NCI-H446 treated with DMSO at 0.1 percent for 48 hours (cell line): ENCODE data around the gene THBS4.

ENCODE experiments used
- DNase-seq: peaks from one replicate; lab custom pipeline; 2025; lab: John Stamatoyannopoulos, UW

THBS4 gene

GRCh38 chr5:80116465-80116864 lies 81.3 kb downstream of the THBS4 start:
- no peak for DNase-seq

DNA sequence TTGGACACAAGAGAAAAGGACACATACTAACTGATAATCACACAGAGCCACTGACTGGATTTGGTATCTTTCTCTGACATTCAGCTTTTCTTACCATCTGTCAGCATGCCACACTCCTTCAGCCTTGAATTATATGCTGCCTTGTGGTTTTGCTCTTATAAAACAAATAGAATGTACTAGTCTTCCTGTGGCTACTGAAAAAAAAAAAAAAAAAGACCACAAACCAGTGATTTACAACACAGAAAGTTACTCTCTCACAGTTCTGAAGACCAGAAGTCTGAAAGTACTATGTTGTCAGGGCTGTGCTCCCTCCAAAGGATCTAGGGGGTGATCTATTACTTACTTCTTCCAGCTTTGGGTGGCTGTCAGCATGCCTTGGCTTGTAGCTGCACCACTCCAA lies 82.3 kb downstream of the THBS4 start:
- no peak for DNase-seq

GRCh38 chr5:80119372-80119771 lies 84.2 kb downstream of the THBS4 start:
- DNase-seq: no peak

DNA sequence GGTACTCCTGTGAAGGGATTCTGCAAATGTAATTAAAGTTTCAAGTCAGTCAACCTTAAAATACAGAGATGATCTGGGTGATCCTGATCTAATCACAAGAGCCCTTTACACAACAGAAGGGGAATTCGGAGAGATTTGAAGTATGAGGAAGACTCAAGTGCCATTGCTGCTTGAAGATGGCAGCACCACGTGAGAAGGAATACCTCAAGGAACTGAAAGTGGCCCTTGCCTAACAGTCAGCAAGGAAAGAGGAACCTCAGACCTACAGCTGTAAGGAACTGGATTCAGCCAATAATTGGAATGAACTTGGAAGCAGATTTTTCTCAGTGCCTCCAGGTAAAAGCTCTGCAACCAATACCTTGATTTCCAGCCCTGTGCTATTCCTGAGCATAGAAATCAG lies 87.4 kb downstream of the THBS4 start:
- DNase-seq: no peak

DNA sequence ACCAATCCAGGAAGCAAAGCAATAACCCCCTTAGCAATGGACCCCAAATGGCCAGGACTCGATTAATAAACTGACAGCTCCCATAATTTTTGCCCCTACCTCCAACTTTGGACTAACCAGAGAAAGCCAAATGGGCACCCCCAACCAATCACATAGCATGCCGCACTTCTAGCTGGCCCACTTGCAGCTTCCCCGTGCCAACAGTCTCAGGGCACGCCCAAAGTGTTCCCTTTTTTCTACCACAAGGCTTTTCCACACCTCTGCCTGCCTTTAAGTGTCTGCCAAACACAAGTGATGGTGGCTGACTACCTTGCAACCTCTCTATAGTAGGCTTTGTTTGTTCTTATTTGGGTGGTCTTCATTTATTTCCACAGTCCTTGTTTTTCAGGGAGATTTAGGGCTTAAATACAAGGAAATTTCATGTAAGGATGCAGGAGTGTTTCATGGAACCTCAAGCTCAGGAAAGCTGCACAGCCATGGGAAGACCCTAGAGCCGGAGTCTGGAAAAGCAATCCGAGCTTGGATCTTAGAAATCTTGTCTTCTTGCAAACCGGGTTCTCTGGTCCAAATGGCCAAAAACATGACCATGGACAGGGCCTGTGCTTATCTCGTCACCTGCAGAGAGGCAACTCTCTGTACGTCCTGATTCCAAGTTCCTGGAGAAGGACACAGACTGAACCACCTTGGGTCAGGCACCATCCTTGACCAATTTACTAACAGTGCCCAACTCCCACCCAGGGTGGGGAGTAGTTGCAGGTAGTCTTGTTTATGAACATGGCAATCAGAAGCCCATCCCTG lies 89.2 kb downstream of the THBS4 start:
- no peak for DNase-seq

DNA sequence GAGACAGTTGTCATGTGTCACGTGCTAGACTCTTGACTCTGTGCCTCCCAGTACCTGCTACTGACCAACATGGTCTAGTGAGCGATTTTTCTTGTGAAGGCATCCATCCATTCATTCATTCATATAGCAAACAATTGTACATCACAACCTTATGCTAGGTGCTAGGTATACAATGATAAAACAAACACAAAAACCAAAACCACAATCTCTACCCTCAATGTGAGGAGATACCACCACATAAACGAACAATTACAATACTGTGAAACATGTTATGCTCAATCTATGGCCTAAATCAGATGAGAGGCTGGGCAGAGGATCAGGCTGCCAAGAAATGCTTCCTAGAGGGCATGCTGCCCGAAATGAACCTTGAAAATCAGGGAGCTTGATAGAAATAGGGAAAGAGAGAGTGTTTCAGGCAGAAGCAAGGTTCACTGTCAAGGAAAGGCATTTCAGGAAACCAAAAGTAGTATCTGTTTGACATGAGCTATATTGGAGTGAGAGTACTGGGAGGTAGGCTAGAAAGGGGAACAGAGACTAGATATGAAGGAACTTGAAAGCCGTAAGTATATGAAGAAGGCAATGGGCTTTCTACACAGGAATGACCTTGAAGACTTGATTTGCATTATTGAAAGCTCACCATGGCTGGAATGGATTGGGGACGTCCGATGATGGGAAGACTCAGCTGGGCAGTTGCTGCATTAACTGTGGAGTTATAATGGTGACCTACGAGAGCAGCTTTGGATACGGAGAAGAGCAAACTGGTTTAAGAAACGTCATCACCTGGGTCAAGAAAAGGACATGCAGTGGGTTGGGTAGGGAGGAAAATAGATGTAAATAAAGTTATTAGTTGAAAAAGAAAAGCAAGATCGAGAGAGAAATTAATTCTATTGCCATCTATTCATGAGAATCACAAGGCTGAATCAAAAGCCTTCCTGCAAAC lies 90.1 kb downstream of the THBS4 start:
- no peak for DNase-seq

- DNase-seq: no peak
These were observed 90.9 kb downstream of the THBS4 start for GRCh38 chr5:80125962-80126480.

GRCh38 chr5:80127116-80127552 lies 92.0 kb downstream of the THBS4 start:
- no peak for DNase-seq

GRCh38 chr5:80128141-80128540 lies 93.0 kb downstream of the THBS4 start:
- DNase-seq: no peak

- no peak for DNase-seq
These were observed 94.0 kb downstream of the THBS4 start for GRCh38 chr5:80129146-80129545.
